A172 (cell line): ENCODE results near the gene SP140L. TPM values are rescaled to one million over a fixed set of nuclear protein-coding genes. Genes with fewer than 3 reads are reported as not detected.
"Not testable (repeated sequence)": the region's sequence is repeated elsewhere in the genome, so short reads cannot be mapped to it uniquely, and the experiment has no call there.

Experiments
- DNase-seq: peaks from one replicate; pipeline ENCODE4 v3.0.0-alpha.2; 2015; ENCODE audit warnings: low spot score
- total RNA-seq: library from RNA; depleted of rRNA; stranded (reverse); fragments of >200 nt; shearing (Covaris generic); gene quantifications from 2 replicates; pipeline ENCODE4 v1.2.3, GENCODE V29; 2014

SP140L gene
- total RNA-seq, 1 experiment from 2014 or later = 13.0 TPM

DNA sequence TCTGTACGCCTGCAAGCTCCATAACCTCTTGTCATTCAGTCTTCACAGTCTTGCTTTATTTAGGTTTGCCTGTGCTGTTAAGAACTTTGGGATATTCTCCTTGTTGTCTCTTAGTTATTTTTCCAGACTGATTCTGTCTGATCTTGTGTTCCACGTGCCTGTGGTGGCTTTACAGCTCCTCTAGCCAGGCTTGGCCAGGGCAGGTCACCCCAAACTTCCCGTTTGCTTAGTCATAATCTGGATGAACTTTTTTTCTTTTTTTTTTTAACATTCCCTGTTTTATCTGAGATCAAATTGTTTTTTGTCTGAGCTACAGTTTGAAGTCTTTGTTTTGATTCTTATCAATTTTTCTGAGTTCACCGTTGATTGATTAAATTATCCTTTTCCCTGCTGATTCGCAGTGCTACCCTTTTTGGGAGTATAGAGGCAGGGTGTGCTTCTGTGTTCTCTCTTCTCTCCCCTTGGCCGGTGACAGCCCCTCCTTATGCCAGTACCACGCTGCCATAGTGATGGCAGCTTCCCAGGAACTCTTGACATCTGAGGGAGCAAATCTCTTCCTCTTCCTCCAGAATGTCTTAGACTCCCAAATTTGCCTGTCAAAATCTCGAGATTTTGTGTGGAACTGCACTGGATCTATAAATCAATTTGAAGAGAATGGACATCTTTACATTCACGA, 91.5 kb downstream of the SP140L start:
- peak; percentile 48 for DNase-seq

DNA sequence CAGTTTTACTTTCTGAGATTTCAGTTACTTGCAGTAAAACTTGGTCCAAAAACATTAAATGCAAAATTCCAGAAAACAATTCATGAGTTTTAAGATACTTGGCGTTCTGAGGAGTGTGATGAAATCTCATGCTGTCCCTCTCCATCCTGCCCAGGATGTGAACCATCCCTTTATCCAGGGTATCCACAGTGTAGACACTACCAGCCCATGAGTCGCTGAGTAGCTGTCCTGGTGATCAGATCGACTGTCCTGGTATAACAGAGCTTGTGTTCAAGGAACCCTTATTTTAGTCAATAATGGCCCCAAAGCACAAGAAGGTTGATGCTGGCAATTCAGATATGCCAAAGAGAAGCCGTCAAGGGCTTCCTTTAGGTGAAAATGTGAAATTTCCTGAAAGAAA, 92.2 kb downstream of the SP140L start:
- DNase-seq = no peak

DNA sequence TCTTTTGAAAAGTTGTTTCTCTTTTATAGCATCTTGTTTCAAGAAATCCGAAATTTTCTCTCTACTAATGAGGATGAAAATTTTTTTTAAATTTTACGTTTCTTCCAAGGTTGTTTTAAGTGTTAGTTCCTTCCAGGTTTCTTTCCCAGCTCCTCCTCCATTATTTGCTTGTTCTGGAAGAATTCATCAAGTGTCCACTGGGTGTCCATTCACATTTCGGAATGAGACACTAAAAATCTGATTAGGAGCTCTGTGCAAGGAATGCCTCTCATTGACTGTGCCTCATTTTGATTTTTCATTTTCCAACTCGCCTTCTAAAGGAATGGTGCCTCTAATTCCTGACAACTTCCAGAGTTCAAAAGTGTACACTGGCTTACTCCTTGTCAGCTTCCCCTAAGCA, 95.2 kb downstream of the SP140L start:
- DNase-seq = no peak

DNA sequence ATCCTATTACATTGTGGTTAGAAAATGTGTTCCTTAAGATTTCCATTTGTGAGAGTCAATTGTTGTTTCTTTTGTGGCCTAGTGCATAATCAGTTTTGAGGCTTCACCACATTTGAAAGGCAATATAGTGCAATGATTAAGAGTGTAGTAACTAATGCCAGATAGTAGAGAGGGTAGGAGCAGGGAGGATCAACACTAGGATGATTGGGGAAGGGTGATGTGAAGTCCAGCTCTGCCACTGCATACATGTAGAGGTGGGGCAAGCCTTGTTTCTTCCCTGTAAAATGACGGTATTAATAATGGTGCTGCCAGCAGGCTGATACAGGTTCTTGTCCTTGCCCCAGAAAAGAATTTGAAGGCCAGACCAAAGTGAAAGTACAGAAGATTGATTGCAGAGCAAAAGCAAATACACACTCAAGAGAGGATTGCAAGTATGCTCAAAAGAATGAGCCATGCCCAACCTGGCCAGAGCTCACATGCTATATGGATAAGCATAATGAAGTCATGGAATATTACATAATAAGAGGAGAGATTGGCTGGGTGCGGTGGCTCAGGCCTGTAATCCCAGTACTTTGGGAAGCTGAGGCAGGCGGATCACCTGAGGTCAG, 97.0 kb downstream of the SP140L start:
- DNase-seq = no peak

DNA sequence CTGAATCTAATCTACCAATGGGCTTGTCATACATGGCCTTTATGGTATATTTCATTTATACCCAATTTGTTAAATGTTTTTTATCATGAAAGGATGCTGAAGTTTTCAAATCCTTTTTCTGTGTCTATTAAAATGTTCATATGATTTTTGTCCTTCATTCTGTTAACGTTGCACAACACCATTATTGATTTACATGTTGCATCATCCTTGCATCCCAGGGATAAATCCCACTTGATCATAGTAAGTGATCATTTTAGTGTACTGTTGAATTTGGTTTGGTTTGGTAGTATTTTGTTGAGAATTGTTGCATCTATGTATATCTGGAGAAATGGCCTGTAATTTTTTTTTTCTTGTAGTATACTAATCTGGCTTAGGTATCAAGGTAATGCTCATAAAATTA, 98.4 kb downstream of the SP140L start:
- DNase-seq = no peak

DNA sequence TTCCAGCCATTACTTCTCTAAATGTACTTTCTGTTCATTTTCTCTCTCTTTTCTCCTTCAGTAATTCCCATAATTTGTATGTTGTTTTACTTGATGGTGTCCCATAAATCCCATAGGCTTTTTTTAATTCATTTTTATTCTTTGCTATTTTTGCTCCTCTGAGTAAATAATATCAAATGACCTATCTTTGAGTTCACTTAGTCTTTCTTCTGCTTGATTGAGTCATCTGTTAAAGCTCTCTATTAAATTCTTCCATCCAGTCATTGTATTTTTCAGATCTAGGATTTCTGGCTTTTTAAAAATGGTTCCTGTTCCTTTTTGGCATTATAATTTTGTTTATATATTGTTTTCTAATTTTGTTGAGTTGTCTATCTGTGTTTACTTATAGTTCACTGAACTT, 102.5 kb downstream of the SP140L start:
- DNase-seq = no peak

DNA sequence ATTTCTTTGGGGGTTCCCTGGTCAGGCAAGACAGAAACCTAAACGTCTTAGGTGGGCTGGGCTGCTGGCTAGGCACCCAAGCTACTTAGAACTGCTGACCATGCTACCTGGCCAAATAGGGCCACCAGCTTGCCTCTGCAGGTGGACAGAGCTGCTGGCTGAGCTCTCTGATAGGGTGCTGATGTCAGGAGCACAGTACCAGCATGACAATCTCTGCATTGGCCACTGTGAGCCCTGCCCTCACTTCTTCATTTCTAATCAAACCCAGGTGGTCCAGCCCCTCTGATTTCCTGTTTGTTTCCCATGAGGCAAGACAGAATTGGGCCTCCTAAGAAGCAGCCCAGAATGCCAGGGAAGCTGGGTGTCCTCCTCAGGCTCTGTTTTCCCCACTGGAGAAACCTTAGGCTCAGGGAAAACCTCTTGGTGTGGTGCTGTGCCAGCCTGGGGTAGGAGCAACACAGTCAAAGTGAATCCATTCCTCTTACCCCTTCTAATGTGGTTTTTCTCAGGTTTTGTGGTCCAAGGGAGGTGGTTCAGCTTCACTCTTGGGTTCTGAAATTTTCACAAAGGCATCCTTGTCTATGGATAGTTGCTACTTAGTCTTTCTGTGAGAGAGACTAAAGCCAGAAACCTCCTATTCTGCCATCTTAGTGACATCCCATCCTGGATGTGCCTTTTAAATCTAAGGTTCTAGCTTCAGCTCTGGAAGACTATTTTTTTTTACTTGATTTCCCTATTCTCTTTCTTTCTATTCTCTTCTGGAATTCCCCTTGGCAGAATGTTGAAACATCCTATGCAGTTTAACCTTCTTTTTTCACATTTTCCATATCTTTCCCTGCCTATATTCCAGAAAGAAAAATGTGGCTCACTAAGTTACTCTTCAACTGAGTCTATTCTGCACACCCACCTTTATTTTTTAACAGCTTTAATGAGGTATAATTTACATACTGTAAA, 104.2 kb downstream of the SP140L start:
- no peak for DNase-seq

DNA sequence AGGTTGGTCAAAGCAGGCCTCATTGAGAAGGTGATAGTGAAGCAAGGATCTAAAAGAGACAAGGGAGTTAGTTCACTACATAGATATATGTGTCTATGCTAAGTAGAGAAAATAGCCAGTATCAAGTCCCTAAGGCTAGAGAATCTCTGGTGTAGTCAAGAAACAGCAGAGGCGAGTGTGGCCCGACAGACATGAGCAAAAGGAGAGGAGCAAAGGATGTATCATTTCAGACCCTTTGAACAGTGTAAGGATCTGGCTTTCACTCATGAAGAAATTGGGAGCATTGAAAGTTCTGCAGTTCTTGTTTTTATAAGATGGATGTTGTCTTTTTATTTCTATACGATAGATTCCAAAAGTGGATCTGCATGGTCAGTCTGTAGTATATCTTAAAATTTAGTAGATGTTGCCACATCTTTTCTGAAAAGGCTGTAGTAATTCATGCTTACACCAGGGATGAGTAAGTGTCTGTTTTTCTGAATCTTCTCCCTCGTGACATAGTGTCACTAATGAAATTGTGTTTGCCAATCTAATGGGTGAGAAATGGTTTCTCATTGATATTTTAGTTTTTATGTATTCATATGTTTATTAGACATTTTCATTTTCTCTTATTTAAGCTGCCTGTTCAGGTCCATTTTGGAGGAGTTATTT, 107.8 kb downstream of the SP140L start:
- DNase-seq = no peak

DNA sequence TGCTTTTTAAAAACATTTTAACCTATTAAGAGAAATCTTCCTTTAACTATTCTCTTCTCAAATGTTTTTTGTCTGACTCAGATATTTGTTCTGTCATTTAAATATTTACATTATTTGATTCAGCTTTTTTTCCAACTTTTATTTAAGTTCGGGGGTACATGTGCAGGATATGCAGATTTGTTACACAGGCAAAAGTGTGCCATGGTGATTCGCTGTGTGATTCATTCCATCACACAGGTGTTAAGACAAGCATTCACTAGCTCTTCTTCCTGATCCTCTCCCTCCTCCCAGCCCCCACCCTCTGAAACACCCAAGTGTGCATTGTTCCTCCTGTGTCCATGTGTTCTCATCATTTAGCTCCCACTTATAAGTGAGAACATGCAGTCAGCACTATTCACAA, 108.4 kb downstream of the SP140L start:
- no peak for DNase-seq

DNA sequence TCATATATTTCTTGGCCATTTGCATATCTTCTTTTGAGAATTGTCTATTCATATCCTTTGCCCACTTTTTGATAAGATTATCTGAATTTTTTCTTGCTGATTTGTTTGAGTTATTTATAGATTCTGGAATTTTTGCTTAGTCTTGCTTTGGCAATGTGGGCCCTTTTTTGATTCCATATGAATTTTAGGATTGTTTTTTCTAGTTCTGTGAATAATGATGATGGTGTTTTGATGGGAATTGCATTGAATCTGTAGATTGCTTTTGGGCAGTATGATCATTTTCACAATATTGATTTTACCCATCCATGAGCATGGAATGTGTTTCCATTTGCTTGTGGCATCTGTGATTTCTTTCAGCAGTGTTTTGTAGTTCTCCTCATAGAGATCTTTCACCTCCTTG, 112.1 kb downstream of the SP140L start:
- DNase-seq = not testable (repeated sequence)

DNA sequence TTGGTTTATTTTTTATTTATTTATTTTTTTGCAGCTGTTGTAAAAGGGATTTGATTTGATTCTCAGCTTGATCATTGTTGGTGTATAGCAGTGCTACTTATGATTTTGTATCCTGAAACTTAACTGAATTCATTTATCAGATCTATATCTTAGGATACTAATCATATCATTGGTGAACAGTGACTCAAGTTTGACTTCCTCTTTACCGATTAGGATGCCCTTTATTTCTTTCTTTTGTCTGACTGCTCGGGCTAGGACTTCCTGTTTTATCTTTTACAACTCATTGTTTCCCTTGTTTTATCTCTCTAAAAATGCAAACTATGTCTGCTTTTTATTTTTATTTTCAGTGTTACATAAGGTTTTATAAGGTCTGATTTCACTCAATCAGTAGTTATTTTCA, 112.6 kb downstream of the SP140L start:
- peak; percentile 37 for DNase-seq

DNA sequence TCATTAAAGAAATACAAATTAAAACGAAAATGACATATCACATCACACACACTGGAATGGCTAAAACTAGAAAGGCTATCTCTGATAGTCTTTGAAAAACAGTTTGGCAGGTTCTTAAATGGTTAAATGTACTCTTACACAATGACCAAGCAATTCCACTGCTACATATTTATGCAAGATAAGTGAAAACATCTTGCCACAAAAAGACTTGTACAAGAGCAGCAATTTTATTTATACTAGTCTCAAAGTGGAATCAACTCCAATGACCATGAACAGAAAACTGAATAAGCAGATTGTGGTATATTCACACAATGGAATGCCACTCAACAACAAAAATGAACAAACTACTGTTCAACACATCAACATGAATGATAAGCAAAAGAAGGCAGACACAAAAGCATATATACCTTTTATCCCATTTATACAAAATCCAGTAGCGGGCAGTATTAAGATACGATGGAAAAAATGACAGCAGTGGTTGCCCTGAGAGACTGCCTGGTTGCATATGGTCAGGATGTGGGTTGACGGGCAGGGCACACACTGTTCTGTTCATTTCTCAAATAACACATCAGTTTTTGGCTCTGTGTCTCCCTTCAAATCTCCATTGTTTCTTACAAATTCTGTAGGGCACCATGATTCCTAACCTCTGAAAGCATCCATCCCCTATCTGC, 114.4 kb downstream of the SP140L start:
- no peak for DNase-seq

DNA sequence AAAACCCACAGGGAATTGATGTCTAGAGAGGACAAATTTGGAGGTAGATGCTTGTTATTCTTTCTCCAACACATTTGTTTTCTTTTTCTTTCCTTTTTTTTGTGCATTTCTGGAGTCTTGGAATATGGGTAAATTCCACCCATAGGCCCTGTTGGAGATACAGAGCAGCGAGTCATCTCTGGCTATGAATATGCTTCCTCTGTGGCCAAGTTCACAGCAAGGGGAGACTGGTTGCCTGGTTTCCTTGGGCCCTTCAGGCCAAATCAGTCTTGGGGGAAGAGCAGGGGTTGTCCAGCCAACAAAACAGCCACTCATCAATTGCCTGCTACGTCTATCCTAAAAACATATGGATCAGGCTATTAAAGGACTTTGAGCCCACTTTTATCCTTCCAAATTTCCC, 116.5 kb downstream of the SP140L start:
- DNase-seq = peak; percentile 50

DNA sequence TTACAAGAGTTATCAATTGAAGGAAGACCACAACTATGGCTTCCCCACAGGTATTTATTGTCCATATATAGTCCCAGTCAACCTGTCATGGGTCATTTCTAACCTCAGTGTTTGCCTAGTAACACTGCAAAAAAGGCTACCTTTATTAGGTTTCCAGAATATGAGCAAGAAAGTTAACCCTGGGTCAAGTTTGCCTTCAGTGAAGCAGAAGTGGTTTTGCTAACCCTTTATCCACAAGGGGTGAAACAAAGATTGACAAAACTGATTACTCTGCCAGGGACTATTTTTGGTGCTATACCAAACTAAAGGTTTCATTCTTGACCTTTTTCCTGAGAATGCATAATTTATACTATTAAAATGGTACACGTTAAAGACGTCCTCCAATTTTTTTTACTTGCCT, 117.8 kb downstream of the SP140L start:
- DNase-seq = no peak

DNA sequence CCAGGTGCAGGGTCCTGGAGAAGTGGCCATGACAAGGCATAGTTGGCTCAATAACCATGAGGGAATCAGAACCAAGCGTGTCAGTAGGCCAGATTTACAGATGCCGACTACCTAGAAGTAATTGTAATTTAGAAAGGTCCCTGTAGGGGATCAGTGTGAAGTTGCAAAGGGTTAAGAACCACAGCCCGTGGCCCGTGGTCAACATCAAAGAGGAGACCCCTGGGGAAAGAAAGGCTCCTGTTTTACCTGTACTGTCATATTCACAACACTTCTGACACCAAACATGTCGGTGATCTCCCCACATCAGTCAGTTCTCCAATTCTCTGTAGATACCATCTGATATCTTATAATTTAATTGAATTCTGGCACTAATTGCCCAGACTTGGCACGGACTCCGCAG, 120.0 kb downstream of the SP140L start:
- no peak for DNase-seq

DNA sequence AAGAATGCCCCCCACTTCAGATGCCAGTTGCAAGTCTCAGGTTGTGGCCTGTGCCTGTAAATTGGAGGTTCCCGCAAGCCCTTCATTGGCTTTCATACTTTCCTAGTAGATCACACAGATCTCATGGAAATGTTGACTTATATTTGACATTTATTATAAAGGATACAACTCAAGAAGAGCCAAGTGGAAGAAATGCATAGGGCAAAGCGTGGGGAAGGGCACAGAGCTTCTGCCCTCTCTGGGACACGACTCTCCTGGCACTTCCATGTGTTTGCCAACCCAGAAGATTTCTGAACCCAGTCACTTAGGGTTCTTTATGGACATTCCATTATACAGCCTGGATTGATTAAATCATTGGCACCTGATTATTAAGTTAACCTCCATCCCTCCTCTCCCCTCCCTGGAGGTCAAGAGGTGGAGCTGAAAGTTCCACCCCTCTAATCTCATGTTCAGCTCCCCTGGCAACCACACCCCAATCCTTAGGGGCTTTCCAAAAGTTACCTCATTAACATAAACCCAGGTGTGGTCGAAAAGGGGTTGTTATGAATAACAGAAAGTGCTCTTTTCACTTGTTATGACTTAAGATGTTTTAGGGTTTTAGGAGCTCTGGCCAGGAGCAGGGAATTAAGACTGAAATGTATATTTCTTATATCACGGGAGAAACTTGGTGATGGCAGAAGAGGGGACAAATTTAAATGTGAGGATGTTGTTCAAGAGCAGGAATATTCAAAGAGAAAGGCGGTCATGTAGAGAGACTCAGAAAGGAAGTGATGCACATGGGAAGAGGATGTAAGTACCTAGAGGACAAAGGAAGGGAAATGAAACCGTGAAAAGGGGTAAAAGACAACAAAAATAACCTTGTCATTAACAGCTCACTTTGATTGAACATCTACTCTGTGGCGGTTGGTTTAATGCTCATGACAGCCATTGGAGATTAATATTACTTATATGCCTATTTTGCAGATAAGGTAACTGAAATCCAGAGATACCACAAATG, 120.8 kb downstream of the SP140L start:
- no peak for DNase-seq

DNA sequence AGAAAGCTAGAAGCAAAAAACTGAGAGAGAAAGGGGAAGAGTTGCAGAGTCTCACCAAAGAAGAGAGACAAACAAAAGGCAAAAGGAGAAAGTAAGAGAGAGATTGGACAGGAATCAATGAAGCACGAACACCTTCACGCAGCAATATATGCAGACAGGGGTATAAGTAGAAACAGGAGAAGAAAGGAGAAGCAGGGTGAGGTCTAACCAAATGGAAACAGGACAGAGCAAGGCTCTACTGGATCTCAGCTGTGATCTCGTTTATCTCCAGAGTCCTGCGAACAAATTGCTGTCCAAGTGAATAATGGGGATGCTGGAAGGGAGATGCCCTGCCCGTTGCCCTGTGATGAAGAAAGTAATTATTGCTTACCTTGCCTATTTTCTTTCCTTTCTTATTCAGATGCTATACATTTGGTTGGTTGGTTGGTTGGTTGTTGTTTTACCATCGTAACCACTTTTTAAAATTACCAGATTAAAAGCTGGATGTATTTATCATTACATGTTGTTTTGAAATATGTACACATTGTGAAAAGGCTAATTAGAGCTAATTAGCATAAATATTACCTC, 123.0 kb downstream of the SP140L start:
- DNase-seq = no peak

DNA sequence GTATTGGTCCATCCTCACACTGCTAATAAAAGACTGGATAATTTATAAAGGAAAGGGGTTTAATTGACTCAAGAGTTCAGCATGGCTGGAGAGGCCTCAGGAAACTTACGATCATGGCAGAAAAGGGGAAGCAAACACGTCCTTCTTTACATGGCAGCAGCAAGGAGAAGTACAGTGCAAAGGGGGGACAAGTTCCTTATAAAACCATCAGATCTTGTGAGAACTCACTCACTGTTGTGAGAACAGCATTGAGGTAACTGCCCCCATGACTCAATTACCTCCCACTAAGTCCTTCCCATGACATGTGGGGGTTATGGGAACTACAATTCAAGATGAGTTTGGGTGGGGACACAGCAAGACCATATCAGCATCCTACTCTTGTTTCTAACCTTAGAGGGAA, 126.0 kb downstream of the SP140L start:
- DNase-seq = no peak
